ENCODE data around the gene ATF7IP. TPM values are rescaled to one million over a fixed set of nuclear protein-coding genes. Genes with fewer than 3 reads are reported as not detected.

ATF7IP gene
- total RNA-seq, 1 donor from 2014 or later, result 58.2 TPM

DNA sequence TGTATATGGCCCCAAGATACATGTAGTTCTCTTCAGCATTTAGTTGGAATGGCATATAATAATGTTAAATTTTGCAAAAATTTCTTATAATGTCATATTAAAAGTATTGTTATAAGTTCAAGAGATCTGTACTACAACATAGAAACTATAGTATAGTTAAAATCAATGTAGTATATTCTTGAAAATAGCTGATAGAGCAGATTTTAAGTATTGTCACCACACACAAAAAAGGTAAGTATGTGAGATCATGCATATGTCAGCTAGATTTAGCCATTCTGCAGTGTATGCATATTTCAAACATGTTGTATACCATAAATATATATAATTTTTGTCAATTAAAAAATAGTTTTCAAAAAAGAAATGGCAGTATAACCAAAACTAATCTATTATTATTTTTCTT is 115.7 kb downstream of the ATF7IP start:
- TF ChIP-seq, protein P1, sequence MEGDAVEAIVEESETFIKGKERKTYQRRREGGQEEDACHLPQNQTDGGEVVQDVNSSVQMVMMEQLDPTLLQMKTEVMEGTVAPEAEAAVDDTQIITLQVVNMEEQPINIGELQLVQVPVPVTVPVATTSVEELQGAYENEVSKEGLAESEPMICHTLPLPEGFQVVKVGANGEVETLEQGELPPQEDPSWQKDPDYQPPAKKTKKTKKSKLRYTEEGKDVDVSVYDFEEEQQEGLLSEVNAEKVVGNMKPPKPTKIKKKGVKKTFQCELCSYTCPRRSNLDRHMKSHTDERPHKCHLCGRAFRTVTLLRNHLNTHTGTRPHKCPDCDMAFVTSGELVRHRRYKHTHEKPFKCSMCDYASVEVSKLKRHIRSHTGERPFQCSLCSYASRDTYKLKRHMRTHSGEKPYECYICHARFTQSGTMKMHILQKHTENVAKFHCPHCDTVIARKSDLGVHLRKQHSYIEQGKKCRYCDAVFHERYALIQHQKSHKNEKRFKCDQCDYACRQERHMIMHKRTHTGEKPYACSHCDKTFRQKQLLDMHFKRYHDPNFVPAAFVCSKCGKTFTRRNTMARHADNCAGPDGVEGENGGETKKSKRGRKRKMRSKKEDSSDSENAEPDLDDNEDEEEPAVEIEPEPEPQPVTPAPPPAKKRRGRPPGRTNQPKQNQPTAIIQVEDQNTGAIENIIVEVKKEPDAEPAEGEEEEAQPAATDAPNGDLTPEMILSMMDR (IDR thresholded peaks at IDR 0.05), result no peak
- no peaks in the 10 kb centered on the region for H3K27me3 ChIP-seq
- peaks cover 80 to 90% of the 10 kb centered on the region in 2 donors for H3K36me3 ChIP-seq
- H3K27ac ChIP-seq, result no peak overlapping the region
- no peak overlapping the region for H3K4me3 ChIP-seq
- intact Hi-C loops (cut with DNase I), result no loop called here
- H3K9me3 ChIP-seq, result peaks cover 0 to 2% of the 10 kb centered on the region in 2 donors
- DNase-seq (ENCODE audit: low spot score in 2 of 2), result no peak
- no peaks in the 10 kb centered on the region for H3K4me1 ChIP-seq

DNA sequence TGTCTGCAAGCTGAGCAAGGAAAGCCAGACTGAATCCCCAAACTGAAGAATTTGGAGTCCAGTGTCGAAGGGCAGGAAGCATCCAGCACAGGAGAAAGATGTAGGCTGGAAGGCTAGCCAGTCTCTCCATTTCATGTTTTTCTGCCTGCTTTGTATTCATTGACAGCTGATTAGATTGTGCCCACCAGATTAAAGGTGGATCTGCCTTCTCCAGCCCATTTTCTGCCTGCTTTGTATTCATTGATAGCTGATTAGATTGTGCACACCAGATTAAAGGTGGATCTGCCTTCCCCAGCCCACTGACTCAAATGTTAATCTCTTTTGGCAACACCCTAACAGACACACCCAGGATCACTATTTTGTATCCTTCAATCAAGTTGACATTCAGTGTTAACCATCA is 116.9 kb downstream of the ATF7IP start:
- TF ChIP-seq, protein P1 (IDR thresholded peaks at IDR 0.05), result no peak
- H3K4me3 ChIP-seq, result no peak overlapping the region
- no peaks in the 10 kb centered on the region for H3K9me3 ChIP-seq
- peaks cover 82 to 87% of the 10 kb centered on the region in 2 donors for H3K36me3 ChIP-seq
- no peak overlapping the region for H3K27ac ChIP-seq
- intact Hi-C loops (cut with DNase I), result no loop called here
- DNase-seq (ENCODE audit: low spot score in 2 of 2), result no peak
- no peaks in the 10 kb centered on the region for H3K27me3 ChIP-seq
- no peaks in the 10 kb centered on the region for H3K4me1 ChIP-seq

DNA sequence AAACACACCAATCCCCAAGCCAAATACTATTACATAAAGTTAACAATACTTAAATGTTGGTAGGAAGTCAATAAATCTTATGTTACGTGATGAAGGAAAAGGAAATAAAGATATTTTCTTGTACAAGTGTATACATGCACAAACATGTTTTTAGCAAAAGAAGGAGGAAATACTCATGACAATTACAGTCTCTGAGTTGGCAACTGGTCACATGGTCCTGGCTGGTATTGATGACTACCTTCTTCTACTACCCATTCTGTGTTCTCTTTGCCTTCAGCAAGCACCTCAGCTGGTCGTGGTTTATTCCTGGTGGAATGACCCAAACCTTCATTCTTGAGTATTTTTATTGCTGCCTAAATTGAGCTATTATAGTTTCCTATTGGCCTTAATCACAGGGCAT is 117.4 kb downstream of the ATF7IP start:
- Histone ChIP-seq H3K4me1 (no peaks in the 10 kb centered on the region), H3K27me3 (no peaks in the 10 kb centered on the region), H3K36me3 (peaks cover 81 to 86% of the 10 kb centered on the region in 2 donors), H3K27ac (no peak overlapping the region), H3K4me3 (no peak overlapping the region), H3K9me3 (no peaks in the 10 kb centered on the region)
- intact Hi-C loops (cut with DNase I), result no loop called here
- TF ChIP-seq, protein P1 (IDR thresholded peaks at IDR 0.05), result no peak
- DNase-seq (ENCODE audit: low spot score in 2 of 2), result no peak

DNA sequence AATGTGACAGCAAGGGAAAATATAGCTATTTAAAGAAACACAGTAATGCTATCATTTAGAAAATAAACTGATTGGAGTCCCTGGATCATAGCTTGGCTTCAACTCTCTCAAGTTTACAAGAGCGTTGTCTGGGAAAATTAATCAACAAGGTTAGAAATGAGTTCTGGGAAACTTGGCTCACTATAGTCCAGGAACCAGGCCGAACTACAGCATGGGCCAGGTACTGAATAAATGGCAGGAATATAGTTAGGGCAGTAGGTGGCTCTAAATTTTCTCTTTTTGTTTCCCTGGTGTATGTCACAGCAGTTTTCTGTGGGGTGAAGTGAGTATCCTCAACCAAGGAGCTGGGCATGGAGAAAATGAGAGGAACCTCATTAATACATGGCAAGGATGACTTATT is 129.8 kb downstream of the ATF7IP start:
- no peak for DNase-seq (ENCODE audit: low spot score in 2 of 2)
- Histone ChIP-seq H3K9me3 (no peaks in the 10 kb centered on the region), H3K27ac (no peak overlapping the region), H3K4me3 (no peak overlapping the region), H3K27me3 (no peaks in the 10 kb centered on the region), H3K36me3 (peaks cover 53 to 79% of the 10 kb centered on the region in 2 donors), H3K4me1 (no peaks in the 10 kb centered on the region)
- TF ChIP-seq, protein P1 (IDR thresholded peaks at IDR 0.05), result no peak
- intact Hi-C loops (cut with DNase I), result no loop called here

DNA sequence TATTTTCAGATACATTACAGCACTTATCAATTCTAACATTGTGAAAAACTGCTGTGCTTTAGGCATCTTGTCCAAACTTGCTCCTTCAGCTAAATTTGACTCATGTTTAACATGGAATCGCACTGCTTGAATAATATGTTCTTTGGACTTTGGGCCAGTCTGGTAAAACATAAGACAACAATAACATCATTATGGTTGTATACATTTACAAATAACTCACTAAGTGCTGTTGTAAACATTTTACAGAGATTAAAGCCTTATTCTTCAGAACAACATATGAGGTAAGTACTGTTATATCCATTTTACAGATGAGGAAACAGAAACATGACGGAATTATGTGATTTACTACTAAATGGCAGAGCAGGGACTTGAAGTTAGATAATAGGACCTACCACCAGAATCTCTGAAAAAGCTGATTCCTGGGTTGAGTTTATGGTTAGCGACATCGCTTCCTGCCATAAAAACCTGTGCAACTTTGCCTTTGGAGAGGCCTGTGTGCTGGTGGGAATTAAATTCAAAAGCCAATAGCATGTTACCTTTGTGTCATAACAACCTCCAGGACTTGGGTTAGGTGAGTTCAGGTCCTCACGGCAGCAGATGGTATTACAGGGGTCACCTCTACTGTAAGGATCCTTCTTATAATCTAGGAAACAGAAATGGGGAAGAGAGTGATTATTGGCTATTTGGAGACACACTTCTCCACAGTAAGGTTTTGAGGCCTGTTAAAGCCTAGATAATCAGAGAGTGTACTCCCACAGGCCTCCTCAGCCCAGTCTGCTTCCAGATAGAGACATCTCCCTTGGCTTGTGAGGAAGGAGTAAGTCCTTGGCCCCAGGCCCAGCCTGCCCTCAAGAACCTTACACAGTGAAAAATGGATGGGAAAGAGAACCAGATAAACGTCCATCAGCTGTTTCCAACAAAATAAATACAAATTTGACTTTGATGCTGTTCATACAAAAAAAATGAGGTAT is 140.4 kb downstream of the ATF7IP start:
- no peak overlapping the region for H3K27ac ChIP-seq
- H3K4me3 ChIP-seq, result no peak overlapping the region
- H3K27me3 ChIP-seq, result no peaks in the 10 kb centered on the region
- H3K36me3 ChIP-seq, result peaks cover 0 to 8% of the 10 kb centered on the region in 2 donors
- intact Hi-C loops (cut with DNase I), result no loop called here
- H3K9me3 ChIP-seq, result no peaks in the 10 kb centered on the region
- no peak for DNase-seq (ENCODE audit: low spot score in 2 of 2)
- H3K4me1 ChIP-seq, result no peaks in the 10 kb centered on the region
- TF ChIP-seq, protein P1 (IDR thresholded peaks at IDR 0.05), result no peak

Measured in ascending aorta (tissue), 2 donors.